ENCODE measurements around the gene GBGT1.

The GBGT1 gene

GRCh38 chr9:133143639-133144141 is 20.0 kb downstream of the GBGT1 start:
- Histone ChIP-seq H2AFZ (ENCODE audit: low read depth, low read length) (peak overlapping the region; percentile 72; the same call in 1 of the 2 replicates), H3K9me3 (ENCODE audit: insufficient read depth, low read length, severe bottlenecking) (no peaks in the 10 kb centered on the region), H3K36me3 (ENCODE audit: insufficient read depth, low read length) (peaks cover 13% of the 10 kb centered on the region; the same call in 1 of the 2 replicates), H3K9ac (ENCODE audit: low read depth, low read length) (peak overlapping the region; percentile 56), H3K4me1 (ENCODE audit: insufficient read depth, low read length) (peaks cover 39% of the 10 kb centered on the region), H3K4me3 (ENCODE audit: low read depth in 1 of 2, low read length in 2 of 2) (peak overlapping the region in 1 of 2 experiments; percentile 55; a peak in 2 of 4 replicates), H3K79me2 (ENCODE audit: insufficient read depth, low read length) (peaks cover 86% of the 10 kb centered on the region), H3K27ac (ENCODE audit: low read length) (peak overlapping the region; percentile 11), H3K4me2 (ENCODE audit: insufficient read depth, low read length) (peak overlapping the region; percentile 87), H4K20me1 (ENCODE audit: insufficient read depth, low read length) (peaks cover 82% of the 10 kb centered on the region), H3K27me3 (ENCODE audit: insufficient read depth, low read length, poor library complexity) (no peaks in the 10 kb centered on the region)
- TF ChIP-seq EZH2 (IDR thresholded peaks at IDR 0.05; ENCODE audit: borderline replicate concordance, low read depth, low read length, severe bottlenecking), result no peak
- TF ChIP-seq CTCF (IDR thresholded peaks at IDR 0.05; ENCODE audit: borderline replicate concordance, extremely low read depth, low read length, poor library complexity, severe bottlenecking), result no peak
- DNase-seq (no peak), ATAC-seq (ENCODE audit: insufficient read depth, low read depth) (no peak)

- Histone ChIP-seq H3K27ac (ENCODE audit: low read length) (no peak overlapping the region), H4K20me1 (ENCODE audit: insufficient read depth, low read length) (peaks cover 86% of the 10 kb centered on the region)
Observed at GRCh38 chr9:133142684-133143622, 20.8 kb downstream of the GBGT1 start.

GRCh38 chr9:133141833-133142595 is 21.7 kb downstream of the GBGT1 start:
- no peak for TF ChIP-seq CTCF (IDR thresholded peaks at IDR 0.05; ENCODE audit: borderline replicate concordance, extremely low read depth, low read length, poor library complexity, severe bottlenecking)
- no peak for TF ChIP-seq EZH2 (IDR thresholded peaks at IDR 0.05; ENCODE audit: borderline replicate concordance, low read depth, low read length, severe bottlenecking)
- peaks cover 13% of the 10 kb centered on the region; the same call in 1 of the 2 replicates for H3K36me3 ChIP-seq (ENCODE audit: insufficient read depth, low read length)
- H4K20me1 ChIP-seq (ENCODE audit: insufficient read depth, low read length), result peaks cover 86% of the 10 kb centered on the region
- H3K4me2 ChIP-seq (ENCODE audit: insufficient read depth, low read length), result no peak overlapping the region
- DNase-seq (peak; percentile 26), ATAC-seq (ENCODE audit: insufficient read depth, low read depth) (no peak)
- H3K4me1 ChIP-seq (ENCODE audit: insufficient read depth, low read length), result peaks cover 26% of the 10 kb centered on the region
- no peak overlapping the region for H3K4me3 ChIP-seq (ENCODE audit: low read depth in 1 of 2, low read length in 2 of 2)
- no peak overlapping the region for H3K9ac ChIP-seq (ENCODE audit: low read depth, low read length)
- H3K27ac ChIP-seq (ENCODE audit: low read length), result no peak overlapping the region
- H3K27me3 ChIP-seq (ENCODE audit: insufficient read depth, low read length, poor library complexity), result no peaks in the 10 kb centered on the region
- H2AFZ ChIP-seq (ENCODE audit: low read depth, low read length), result no peak overlapping the region
- H3K9me3 ChIP-seq (ENCODE audit: insufficient read depth, low read length, severe bottlenecking), result no peaks in the 10 kb centered on the region
- H3K79me2 ChIP-seq (ENCODE audit: insufficient read depth, low read length), result peaks cover 81% of the 10 kb centered on the region

More at GRCh38 chr9:133142684-133143622, 20.8 kb downstream of the GBGT1 start:
- Histone ChIP-seq H3K4me1 (ENCODE audit: insufficient read depth, low read length) (peaks cover 35% of the 10 kb centered on the region), H3K9me3 (ENCODE audit: insufficient read depth, low read length, severe bottlenecking) (no peaks in the 10 kb centered on the region), H3K27me3 (ENCODE audit: insufficient read depth, low read length, poor library complexity) (no peaks in the 10 kb centered on the region), H3K4me2 (ENCODE audit: insufficient read depth, low read length) (no peak overlapping the region), H3K79me2 (ENCODE audit: insufficient read depth, low read length) (peaks cover 84% of the 10 kb centered on the region), H3K4me3 (ENCODE audit: low read depth in 1 of 2, low read length in 2 of 2) (no peak overlapping the region), H3K36me3 (ENCODE audit: insufficient read depth, low read length) (peaks cover 13% of the 10 kb centered on the region; the same call in 1 of the 2 replicates), H3K9ac (ENCODE audit: low read depth, low read length) (no peak overlapping the region), H2AFZ (ENCODE audit: low read depth, low read length) (no peak overlapping the region)
- TF ChIP-seq CTCF (IDR thresholded peaks at IDR 0.05; ENCODE audit: borderline replicate concordance, extremely low read depth, low read length, poor library complexity, severe bottlenecking) (no peak), EZH2 (IDR thresholded peaks at IDR 0.05; ENCODE audit: borderline replicate concordance, low read depth, low read length, severe bottlenecking) (no peak)
- DNase-seq (no peak), ATAC-seq (ENCODE audit: insufficient read depth, low read depth) (no peak)

All from DND-41 (cell line).